TTC549 (cell line): Measurements from ENCODE around the gene ECE2.

Source experiments
- FAIRE-seq: peaks from 2 replicates; lab custom pipeline; 2012; peaks lifted over from hg19 to GRCh38; lab: Jason Lieb, UNC

ECE2 gene

GRCh38 chr3:184240384-184241140 is 35.3 kb upstream of the ECE2 start:
- no peak for FAIRE-seq

GRCh38 chr3:184241141-184241446 is 34.7 kb upstream of the ECE2 start:
- no peak for FAIRE-seq

GRCh38 chr3:184241447-184242296 is 34.1 kb upstream of the ECE2 start:
- FAIRE-seq = no peak

- no peak for FAIRE-seq
Observed at GRCh38 chr3:184242297-184242685, 33.5 kb upstream of the ECE2 start.

GRCh38 chr3:184248454-184249411 is 27.1 kb upstream of the ECE2 start, which contains the start of gene ALG3:
ALG3 (minus strand) TSS chr3:184248962; CDS start chr3:184248940, 22 bp downstream.
- no peak for FAIRE-seq

GRCh38 chr3:184249412-184250166 is 26.2 kb upstream of the ECE2 start, which contains the start of gene EEF1AKMT4:
EEF1AKMT4 (plus strand) TSS chr3:184249672; CDS start chr3:184249695, 23 bp downstream.
- peak; percentile 58 for FAIRE-seq

GRCh38 chr3:184250167-184250828 is 25.5 kb upstream of the ECE2 start:
- FAIRE-seq = no peak

GRCh38 chr3:184255291-184256039 is 20.4 kb upstream of the ECE2 start:
- no peak for FAIRE-seq

- FAIRE-seq = no peak
Observed at GRCh38 chr3:184257083-184257915, 18.5 kb upstream of the ECE2 start.

- no peak for FAIRE-seq
Observed at GRCh38 chr3:184258926-184259325, 16.9 kb upstream of the ECE2 start.

- no peak for FAIRE-seq
Observed at GRCh38 chr3:184259396-184259877, 16.4 kb upstream of the ECE2 start.

GRCh38 chr3:184259878-184260723 is 15.7 kb upstream of the ECE2 start:
- FAIRE-seq = no peak

- no peak for FAIRE-seq
Observed at GRCh38 chr3:184260724-184261269, 15.0 kb upstream of the ECE2 start.

- FAIRE-seq = no peak
Observed at GRCh38 chr3:184261270-184261853, 14.5 kb upstream of the ECE2 start, which contains the start of gene CAMK2N2. CAMK2N2 (minus strand) TSS chr3:184261553; CDS start chr3:184261285, 268 bp downstream.

- FAIRE-seq = no peak
Observed at GRCh38 chr3:184261854-184262763, 13.7 kb upstream of the ECE2 start.

- no peak for FAIRE-seq
Observed at GRCh38 chr3:184262764-184263179, 13.1 kb upstream of the ECE2 start.
